Fibroblast of peridontal ligament (primary cell): ENCODE measurements around the gene NBEA.

Experiments
- DNase-seq: peaks from one replicate; pipeline ENCODE4 v3.0.0-alpha.2; 2010; ENCODE audit errors: extremely low read depth

NBEA gene

GRCh38 chr13:35179920-35180663, 238.0 kb downstream of the NBEA start:
- DNase-seq = no peak

GRCh38 chr13:35190241-35190640, 248.2 kb downstream of the NBEA start:
- DNase-seq = peak; percentile 86

- DNase-seq = peak; percentile 14
These were observed 249.8 kb downstream of the NBEA start for GRCh38 chr13:35191883-35192282.

- DNase-seq = no peak
These were observed 256.6 kb downstream of the NBEA start for GRCh38 chr13:35198613-35199200.

GRCh38 chr13:35208587-35208986, 266.5 kb downstream of the NBEA start:
- DNase-seq = no peak

- DNase-seq = peak; percentile 57
These were observed 268.2 kb downstream of the NBEA start for GRCh38 chr13:35210261-35210660.

- DNase-seq = no peak
These were observed 269.9 kb downstream of the NBEA start for GRCh38 chr13:35211949-35212348.

- no peak for DNase-seq
These were observed 271.8 kb downstream of the NBEA start for GRCh38 chr13:35213911-35214310.

- no peak for DNase-seq
These were observed 274.1 kb downstream of the NBEA start for GRCh38 chr13:35216131-35216530.

- no peak for DNase-seq
These were observed 277.0 kb downstream of the NBEA start for GRCh38 chr13:35219021-35219420.

- DNase-seq = no peak
These were observed 283.1 kb downstream of the NBEA start for GRCh38 chr13:35225159-35225558.

GRCh38 chr13:35225582-35225981, 283.5 kb downstream of the NBEA start:
- no peak for DNase-seq

GRCh38 chr13:35228536-35228935, 286.5 kb downstream of the NBEA start:
- DNase-seq = no peak

- no peak for DNase-seq
These were observed 289.4 kb downstream of the NBEA start for GRCh38 chr13:35231426-35231825.

- DNase-seq = no peak
These were observed 296.2 kb downstream of the NBEA start for GRCh38 chr13:35238274-35238673.

- DNase-seq = no peak
These were observed 310.6 kb downstream of the NBEA start for GRCh38 chr13:35252536-35253205.

- DNase-seq = no peak
These were observed 313.2 kb downstream of the NBEA start for GRCh38 chr13:35255241-35255640.

GRCh38 chr13:35256459-35257148, 314.5 kb downstream of the NBEA start:
- DNase-seq = no peak

GRCh38 chr13:35260316-35260715, 318.2 kb downstream of the NBEA start:
- DNase-seq = no peak

GRCh38 chr13:35266412-35266811, 324.3 kb downstream of the NBEA start:
- no peak for DNase-seq

- DNase-seq = no peak
These were observed 336.8 kb downstream of the NBEA start for GRCh38 chr13:35278917-35279316.

GRCh38 chr13:35279500-35279899, 337.4 kb downstream of the NBEA start:
- DNase-seq = no peak
